ENCODE results near the gene IQCK.

The IQCK gene

GRCh38 chr16:19898924-19899604 is 181.0 kb downstream of the IQCK start:
- Histone ChIP-seq H3K27me3 (no peaks in the 10 kb centered on the region), H3K27ac (no peak overlapping the region), H3K4me1 (ENCODE audit: control insufficient read depth in 1 of 2, insufficient read depth in 1 of 2, low read depth in 1 of 2, low read length in 1 of 2) (no peaks in the 10 kb centered on the region), H3K4me3 (ENCODE audit: low read depth in 1 of 2, low read length in 1 of 2) (no peak overlapping the region), H3K9me3 (no peaks in the 10 kb centered on the region), H3K36me3 (no peaks in the 10 kb centered on the region)
- no peak for TF ChIP-seq CTCF (IDR thresholded peaks at IDR 0.05)

GRCh38 chr16:19899605-19899955 is 181.5 kb downstream of the IQCK start:
- no peak overlapping the region for H3K4me3 ChIP-seq (ENCODE audit: low read depth in 1 of 2, low read length in 1 of 2)
- H3K27me3 ChIP-seq, result no peaks in the 10 kb centered on the region
- H3K9me3 ChIP-seq, result no peaks in the 10 kb centered on the region
- H3K36me3 ChIP-seq, result no peaks in the 10 kb centered on the region
- H3K4me1 ChIP-seq (ENCODE audit: control insufficient read depth in 1 of 2, insufficient read depth in 1 of 2, low read depth in 1 of 2, low read length in 1 of 2), result no peaks in the 10 kb centered on the region
- no peak overlapping the region for H3K27ac ChIP-seq
- no peak for TF ChIP-seq CTCF (IDR thresholded peaks at IDR 0.05)

- Histone ChIP-seq H3K36me3 (no peaks in the 10 kb centered on the region), H3K9me3 (no peaks in the 10 kb centered on the region), H3K4me1 (ENCODE audit: control insufficient read depth in 1 of 2, insufficient read depth in 1 of 2, low read depth in 1 of 2, low read length in 1 of 2) (no peaks in the 10 kb centered on the region), H3K27ac (no peak overlapping the region), H3K27me3 (no peaks in the 10 kb centered on the region), H3K4me3 (ENCODE audit: low read depth in 1 of 2, low read length in 1 of 2) (no peak overlapping the region)
- TF ChIP-seq CTCF (IDR thresholded peaks at IDR 0.05), result no peak
Observed at GRCh38 chr16:19901164-19901563, 183.1 kb downstream of the IQCK start.

GRCh38 chr16:19907161-19907992 is 189.3 kb downstream of the IQCK start:
- no peaks in the 10 kb centered on the region for H3K4me1 ChIP-seq (ENCODE audit: control insufficient read depth in 1 of 2, insufficient read depth in 1 of 2, low read depth in 1 of 2, low read length in 1 of 2)
- H3K27ac ChIP-seq, result no peak overlapping the region
- no peak overlapping the region for H3K4me3 ChIP-seq (ENCODE audit: low read depth in 1 of 2, low read length in 1 of 2)
- H3K9me3 ChIP-seq, result no peaks in the 10 kb centered on the region
- peak; percentile 46 for TF ChIP-seq CTCF (IDR thresholded peaks at IDR 0.05)
- no peaks in the 10 kb centered on the region for H3K36me3 ChIP-seq
- peaks cover 14% of the 10 kb centered on the region for H3K27me3 ChIP-seq

Measured in neutrophil (primary cell).